ENCODE results near the gene SLC37A2. TPM values are rescaled to one million over a fixed set of nuclear protein-coding genes. Genes with fewer than 3 reads are reported as not detected.

SLC37A2 gene
- total RNA-seq, 1 donor from 2014 or later = 0.53 TPM

GRCh38 chr11:125108469-125108868 lies 45.4 kb downstream of the SLC37A2 start:
- no peak for DNase-seq (ENCODE audit: low read depth, low spot score)

- DNase-seq (ENCODE audit: low read depth, low spot score) = no peak
Measured at GRCh38 chr11:125110506-125110905, 47.4 kb downstream of the SLC37A2 start.

GRCh38 chr11:125111001-125111342 lies 47.9 kb downstream of the SLC37A2 start:
- no peak for DNase-seq (ENCODE audit: low read depth, low spot score)

- DNase-seq (ENCODE audit: low read depth, low spot score) = peak; percentile 98
Measured at GRCh38 chr11:125111343-125112207, 48.5 kb downstream of the SLC37A2 start, which contains the start of gene TMEM218. Gene TMEM218 (minus strand): TSS chr11:125111626. CDS start chr11:125102241, 9,385 bp downstream.

- DNase-seq (ENCODE audit: low read depth, low spot score) = no peak
Measured at GRCh38 chr11:125112208-125112604, 49.1 kb downstream of the SLC37A2 start.

GRCh38 chr11:125114518-125114917 lies 51.4 kb downstream of the SLC37A2 start:
- DNase-seq (ENCODE audit: low read depth, low spot score) = no peak

- no peak for DNase-seq (ENCODE audit: low read depth, low spot score)
Measured at GRCh38 chr11:125117429-125117828, 54.3 kb downstream of the SLC37A2 start.

GRCh38 chr11:125123194-125123946 lies 60.3 kb downstream of the SLC37A2 start:
- no peak for DNase-seq (ENCODE audit: low read depth, low spot score)

- peak; percentile 39 for DNase-seq (ENCODE audit: low read depth, low spot score)
Measured at GRCh38 chr11:125123947-125124617, 61.0 kb downstream of the SLC37A2 start.

- no peak for DNase-seq (ENCODE audit: low read depth, low spot score)
Measured at GRCh38 chr11:125124618-125124992, 61.5 kb downstream of the SLC37A2 start.

- no peak for DNase-seq (ENCODE audit: low read depth, low spot score)
Measured at GRCh38 chr11:125128450-125128849, 65.3 kb downstream of the SLC37A2 start.

- no peak for DNase-seq (ENCODE audit: low read depth, low spot score)
Measured at GRCh38 chr11:125129316-125129993, 66.3 kb downstream of the SLC37A2 start.

- DNase-seq (ENCODE audit: low read depth, low spot score) = no peak
Measured at GRCh38 chr11:125132071-125132470, 69.0 kb downstream of the SLC37A2 start.

GRCh38 chr11:125132596-125132995 lies 69.5 kb downstream of the SLC37A2 start:
- no peak for DNase-seq (ENCODE audit: low read depth, low spot score)

- no peak for DNase-seq (ENCODE audit: low read depth, low spot score)
Measured at GRCh38 chr11:125136001-125136400, 72.9 kb downstream of the SLC37A2 start.

GRCh38 chr11:125138966-125139365 lies 75.9 kb downstream of the SLC37A2 start:
- DNase-seq (ENCODE audit: low read depth, low spot score) = no peak

GRCh38 chr11:125139778-125140177 lies 76.7 kb downstream of the SLC37A2 start:
- no peak for DNase-seq (ENCODE audit: low read depth, low spot score)
